NCI-H1436 treated with DMSO at 0.1 percent for 48 hours (cell line): ENCODE data around the gene PHEX.

Experiments used
- DNase-seq: peaks from one replicate; lab custom pipeline; 2025; lab: John Stamatoyannopoulos, UW

PHEX gene

DNA sequence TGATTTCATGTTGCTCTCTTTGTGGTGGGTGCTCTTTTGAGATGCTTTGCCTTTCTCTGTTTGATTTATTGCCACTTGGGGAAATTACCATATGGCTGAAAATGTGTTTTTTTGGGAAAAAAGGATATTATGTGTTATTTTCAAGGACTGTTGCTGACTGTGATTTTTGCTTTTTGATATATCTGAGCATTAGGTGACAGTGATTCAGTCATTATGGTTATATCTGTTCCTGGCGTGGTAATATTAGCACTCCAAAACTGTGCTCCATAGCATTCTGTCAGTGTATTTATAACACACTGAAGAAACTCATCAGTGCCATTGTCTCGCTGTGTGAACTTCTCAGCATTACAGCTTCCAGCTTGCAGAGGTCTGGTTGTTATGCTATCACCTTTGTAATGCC, 73.8 kb downstream of the PHEX start:
- no peak for DNase-seq

DNA sequence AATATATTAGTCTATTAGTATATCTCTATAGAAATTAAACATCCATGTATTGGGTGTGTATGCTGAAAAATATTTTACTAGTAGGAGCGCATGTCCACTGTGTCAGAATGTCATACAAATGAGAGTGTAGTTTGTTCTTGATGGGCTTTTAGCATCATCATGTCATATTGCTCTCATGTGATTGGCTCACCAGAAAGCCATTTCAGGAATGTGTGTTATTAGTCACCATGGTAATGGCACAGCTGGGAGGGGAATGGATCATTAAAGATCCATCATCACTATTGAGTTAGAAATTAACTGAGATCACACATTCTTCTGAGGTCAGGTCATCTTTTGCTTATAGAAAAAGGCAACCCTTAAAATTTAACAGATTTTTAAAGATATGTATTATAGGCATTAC, 77.3 kb downstream of the PHEX start:
- DNase-seq: no peak

DNA sequence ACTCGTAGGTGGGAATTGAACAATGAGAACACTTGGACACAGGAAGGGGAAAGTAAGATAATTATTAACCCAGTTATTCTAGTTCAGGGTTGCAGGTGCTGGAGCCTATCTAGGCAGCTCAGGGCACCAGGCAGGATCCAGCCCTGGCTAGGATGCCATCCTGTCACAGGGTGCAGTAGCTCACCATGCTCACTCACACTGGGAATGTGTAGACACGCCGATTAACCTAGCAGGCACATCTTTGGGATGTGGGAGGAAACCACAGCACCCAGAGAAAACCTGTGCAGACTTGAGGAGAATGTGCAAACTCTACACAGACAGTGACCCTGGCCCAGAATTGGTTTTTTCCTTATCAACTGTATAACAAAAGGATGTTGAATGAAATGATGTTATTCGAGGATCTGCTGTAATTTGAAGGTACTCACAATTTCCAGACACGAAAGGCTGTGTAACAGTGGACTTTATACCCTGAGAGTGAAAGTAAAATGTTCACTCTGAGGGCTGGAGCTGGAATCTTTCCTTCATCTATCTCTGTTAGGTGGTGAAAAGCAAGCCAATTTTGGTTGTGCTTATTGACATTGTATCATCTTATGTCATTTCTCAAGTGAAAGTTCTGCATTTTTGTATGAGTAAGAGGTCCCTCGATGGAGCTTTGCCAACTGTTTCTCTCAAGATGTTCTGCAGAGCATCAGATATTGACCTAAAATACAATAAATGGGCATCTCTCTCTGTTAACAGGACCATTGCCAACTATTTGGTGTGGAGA, 78.8 kb downstream of the PHEX start:
- no peak for DNase-seq

DNA sequence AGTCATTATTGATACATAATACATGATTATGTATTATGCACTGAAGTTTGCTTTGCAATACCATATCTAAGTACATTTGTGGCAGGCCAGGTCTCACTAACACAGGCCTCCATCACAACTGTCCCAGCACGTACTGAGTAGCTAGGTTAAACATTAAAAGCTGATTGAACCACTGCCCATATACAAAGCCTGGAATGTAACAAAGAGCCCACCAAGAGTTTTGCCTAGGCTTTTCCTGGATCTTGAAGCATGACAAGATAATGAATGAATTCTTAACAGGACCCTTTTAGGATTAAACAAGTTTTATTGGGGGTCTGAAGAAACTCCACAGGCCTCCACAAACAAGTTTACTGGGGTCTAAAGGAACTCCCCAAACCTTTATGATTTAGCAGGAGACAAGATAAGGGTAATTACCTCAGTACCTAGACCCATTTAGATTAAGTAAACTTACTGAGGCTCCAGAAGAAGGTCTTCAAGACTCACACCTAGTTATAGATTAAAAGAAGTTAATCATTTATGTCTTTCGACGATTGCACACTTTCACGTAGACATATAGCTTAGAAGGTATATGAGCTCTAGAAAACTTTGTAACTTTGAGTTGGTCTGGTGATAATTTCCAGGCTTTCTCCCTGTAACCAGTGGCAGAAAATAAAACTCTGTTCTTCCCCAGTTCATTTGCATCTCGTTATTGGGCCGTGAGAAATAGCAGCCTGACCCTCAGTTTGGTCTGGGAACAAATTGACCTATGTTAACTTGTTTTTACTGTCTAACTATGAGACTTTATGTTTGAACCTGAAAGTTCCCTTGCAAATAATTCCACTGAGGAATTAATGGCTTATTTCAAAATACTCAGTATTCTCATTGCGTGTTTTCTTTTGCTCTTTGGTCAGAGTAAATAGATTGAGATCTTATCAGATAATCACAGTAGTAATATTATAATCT, 84.8 kb downstream of the PHEX start:
- DNase-seq: no peak

DNA sequence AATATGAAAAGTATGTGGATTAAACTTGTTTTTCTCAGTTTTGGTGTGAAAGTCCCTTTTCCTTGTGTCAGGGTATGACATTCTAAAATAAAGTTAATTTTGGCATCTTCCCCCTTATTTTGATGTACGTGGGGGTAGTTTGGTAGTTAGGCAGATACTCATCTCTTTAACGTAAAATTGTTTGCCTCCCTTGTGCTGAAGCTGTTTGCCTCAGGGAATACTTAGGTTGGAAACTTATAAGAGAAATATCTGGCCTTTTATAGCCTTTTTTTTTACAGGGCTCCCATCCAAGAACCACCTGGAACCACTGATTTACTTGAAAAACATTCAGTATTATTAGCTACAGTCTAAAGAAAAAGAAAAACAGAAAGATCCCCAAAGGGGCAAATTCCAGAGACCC, 85.5 kb downstream of the PHEX start:
- no peak for DNase-seq

DNA sequence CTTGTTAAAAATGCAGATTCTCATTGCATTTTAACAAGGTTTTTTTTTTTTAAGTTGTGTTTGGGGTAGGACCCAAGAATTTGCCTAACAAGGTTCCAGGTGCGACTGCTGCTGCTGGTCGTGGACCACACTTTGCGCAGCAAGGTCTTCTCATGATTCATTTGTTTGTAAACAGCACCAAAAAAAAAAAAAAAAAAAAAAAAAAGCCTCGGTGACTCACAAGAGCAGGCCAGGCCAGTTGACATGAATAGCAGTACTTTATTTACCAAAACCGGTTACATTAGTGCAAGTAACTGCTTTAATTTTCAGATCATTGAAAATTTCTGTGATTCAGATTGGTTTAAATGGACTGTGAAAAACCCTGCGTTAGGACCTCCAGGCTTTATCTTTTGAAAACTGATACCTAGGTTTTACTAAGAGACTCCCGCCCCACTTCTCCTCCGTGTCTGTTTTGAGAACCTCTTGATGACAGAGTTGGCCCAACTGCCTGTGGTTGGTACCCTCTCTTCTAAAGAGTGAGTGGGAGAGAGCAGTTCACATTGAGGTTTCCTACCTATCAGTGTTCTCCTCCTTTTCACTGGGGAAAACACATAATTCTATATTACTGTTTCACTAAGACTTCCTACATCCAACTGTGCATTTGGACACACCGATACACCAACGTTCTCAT, 86.2 kb downstream of the PHEX start:
- DNase-seq: no peak

DNA sequence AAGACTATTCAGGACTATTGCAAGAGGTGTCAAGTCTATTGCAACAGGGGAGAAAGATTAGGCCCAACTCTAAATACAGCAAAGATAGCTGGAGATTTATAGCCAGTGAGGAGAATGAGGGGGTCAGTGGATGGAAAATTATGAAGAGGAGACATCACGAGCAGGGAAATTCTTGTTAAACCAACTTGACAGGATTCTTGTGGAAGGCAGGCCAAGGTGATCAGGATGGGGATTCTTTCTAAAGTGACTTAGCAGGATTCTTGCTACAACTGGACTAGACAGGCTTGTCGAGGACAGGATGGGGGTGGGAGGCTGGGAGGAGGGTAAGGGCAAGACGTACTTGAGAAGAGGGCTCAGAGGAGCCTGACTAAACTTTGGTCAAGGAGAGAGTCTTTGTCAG, 89.0 kb downstream of the PHEX start:
- DNase-seq: no peak

DNA sequence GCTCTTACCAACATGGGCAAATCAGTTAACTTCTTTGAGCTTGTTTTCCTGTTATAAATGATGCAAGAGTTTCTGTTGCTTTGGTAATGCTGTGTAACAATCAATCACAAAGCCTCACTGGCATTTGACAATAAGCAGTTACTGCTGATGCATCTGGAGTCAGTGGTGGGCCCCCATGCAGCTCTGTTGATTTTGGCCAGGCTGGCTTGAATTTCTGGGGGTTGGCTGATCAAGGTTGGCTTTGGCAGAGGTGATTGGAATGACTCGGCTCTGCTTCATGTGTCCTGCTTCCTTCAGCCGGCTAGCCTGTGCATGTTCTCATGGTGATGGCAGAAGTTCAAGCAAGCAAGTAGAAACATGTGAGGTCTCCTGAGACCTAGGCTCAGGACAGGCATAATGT, 90.4 kb downstream of the PHEX start:
- DNase-seq: no peak

DNA sequence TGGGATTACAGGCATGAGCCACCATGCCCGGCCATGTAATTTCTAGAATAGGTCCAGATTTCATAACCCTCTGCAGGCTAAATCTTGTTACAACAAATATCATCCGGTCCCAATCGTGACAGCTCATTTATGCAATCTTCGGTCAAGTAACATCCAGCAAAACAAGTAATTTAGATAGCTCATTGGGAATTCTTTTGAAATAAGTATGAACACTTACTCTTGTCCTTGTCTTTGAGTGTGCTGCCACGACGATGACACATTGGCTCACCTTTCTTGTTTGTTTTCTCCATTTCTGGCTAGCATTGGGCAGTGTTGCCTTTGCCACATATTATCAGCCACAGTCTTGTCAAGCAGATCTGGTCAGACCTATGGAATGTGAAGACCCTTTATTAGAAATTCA, 92.0 kb downstream of the PHEX start:
- DNase-seq: no peak

DNA sequence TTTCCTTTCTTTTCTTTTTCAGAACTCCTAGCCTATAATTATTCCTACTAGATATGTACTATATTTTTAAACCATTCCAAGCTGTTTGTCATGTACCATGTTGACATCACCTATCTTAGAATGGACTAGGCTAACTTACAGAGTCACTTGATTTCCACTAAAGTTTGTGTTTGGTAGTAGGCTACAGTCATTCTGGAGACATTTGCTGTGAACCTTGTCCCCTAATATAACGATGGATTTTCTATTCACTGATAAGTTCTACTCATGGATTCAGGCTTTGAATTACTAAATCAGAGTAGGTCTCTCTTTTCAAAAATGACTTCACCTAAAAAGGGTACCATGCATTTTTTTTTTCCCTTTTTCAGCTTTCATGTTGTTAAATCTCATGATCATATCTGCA, 93.4 kb downstream of the PHEX start:
- DNase-seq: no peak

DNA sequence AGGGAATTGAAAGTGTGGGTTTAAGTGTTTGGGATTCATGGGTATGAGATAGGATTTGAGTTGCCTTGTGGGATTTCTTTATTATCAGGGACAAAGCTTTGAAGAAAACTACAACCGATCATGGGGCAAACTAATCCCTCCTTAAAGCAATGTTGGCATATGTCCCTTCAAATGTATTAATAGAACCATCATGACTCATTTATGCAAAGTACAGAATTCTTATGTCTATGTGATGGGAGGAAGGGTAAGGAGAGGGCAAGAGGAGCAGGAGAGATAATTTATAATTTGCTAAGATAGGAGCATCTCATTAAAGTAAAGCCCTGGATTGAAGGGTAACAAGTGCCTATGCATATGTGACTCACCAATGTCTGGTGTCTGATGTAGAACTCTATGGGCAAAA, 94.2 kb downstream of the PHEX start:
- DNase-seq: no peak

DNA sequence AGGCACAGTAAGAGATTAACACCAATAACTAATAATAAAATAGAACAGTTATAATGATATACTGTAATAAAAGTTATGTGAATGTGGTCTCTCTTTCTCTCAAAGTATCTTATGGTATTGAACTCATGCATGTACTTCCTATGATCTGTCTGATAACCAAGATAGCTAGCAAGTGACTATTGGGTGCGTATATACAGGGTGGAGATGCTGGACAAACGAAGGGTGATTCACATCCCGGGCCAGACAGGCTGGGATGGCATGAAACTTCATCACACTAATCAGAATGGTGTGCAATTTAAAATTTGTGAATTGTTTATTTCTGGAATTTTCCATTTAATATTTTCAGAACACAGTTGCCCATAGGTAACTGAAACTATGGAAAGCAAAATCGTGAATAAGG, 96.8 kb downstream of the PHEX start:
- DNase-seq: no peak

DNA sequence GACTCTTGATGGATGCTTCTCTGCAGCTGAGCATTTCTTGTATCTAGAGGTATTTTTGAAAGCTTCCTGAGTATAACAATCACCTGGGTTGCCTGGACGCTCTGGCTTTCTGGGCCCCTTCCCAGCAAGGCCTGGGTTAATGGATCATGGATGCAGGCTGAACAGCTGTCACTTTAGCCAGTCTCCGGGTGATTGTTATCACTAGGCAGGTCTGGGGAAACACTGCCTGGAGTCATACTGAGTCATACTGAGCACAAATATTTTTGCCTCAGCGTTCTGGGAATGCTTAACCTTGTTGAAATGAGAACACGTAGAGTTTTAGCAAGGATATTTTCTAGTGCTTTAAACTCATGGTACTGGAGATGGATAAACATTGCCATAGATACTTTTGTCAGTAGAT, 102.6 kb downstream of the PHEX start:
- DNase-seq: no peak

DNA sequence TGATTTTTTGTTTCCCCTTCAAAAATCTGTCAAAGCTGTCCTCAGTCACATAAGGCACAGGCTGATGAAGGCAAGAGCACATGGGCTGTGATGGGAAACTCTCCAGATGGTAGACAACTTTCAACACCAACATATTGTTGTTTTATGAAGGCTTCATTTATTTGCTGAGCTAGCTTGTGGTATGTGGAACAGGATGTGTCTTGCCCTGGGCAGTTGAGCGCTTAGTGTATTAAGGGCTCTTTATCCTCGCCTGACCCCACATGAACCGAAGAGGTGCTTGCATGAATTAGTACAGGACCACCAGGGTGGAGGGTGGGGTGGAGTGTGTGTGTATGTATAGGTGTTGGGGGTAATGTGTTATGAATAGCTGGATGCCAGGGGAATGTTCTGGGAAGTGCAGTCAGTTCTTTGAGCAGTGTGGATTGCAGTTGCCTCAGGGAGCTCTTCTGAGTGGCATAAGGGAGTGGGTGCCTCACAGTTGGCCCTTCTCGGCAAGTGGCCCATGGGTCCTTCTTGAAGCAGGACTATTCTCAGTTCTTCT, 103.1 kb downstream of the PHEX start:
- no peak for DNase-seq

DNA sequence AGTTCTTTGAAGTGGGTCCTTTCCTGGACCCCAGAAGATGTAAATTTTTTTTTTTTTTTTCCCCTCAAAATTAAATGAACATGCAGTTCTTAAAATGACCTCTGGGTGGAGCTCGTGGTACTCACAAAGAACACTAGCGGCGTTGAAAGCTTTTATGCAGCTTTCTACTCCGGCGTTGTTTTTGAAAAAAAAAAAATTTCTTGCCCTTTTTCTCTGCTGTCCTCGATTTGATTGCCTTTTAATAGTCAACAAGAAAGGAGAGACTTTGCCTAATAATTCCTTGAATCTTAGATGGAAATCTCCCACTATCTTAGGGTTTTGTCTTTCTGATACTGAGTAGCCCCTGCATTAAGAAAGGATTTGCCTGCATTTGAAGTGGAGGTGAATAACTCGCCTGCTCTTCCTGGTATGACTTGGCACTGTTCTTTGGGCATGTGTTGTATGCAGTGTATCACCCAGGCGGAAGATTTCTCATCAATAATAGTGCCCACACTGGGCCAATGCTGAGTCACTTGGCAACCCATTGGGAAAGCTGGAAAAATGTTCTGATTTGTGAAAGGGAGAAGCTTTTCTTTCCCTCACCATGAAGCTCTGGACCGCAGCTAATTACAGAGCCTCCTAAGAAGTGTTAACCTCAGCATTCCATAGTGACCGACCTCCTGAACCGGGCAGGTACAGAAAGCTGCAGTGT, 104.0 kb downstream of the PHEX start:
- no peak for DNase-seq

DNA sequence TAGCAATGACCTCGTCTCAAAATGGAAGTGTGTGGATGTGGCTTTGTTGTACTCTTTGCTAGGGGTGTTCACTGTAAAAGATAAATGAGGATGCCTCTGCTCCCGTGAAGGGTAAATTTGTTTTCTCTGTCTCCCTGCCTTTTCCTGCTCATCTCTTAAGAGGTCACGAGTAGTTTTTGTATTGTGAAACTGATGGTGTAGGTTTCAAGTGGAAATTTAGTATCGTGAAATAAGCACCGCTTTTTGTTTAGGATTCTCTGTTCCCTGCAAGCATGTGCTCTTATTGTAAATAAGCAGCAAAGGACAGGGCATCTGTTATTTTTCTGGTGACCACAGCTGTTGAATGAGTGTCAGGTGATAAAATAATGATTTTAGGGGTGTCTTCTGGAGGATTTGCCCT, 104.6 kb downstream of the PHEX start:
- no peak for DNase-seq

DNA sequence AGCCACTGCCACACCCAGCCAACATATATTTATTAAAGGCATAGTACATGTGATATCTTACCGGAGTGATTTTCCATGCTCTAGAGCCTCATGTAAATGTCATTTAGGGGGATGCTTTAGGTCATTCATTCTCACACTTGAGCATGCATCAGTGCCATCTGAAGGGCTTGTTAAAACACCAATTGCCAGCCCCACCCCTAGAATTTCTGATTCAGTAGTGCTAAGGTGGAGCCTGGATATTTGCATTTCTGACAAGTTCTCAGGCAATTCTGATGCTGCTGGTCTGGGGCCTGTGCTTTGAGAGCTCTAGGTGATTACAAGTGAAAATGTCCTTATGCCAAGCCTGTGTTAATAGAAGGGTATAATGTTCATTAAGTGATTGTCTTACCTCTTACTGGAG, 107.7 kb downstream of the PHEX start:
- DNase-seq: no peak

DNA sequence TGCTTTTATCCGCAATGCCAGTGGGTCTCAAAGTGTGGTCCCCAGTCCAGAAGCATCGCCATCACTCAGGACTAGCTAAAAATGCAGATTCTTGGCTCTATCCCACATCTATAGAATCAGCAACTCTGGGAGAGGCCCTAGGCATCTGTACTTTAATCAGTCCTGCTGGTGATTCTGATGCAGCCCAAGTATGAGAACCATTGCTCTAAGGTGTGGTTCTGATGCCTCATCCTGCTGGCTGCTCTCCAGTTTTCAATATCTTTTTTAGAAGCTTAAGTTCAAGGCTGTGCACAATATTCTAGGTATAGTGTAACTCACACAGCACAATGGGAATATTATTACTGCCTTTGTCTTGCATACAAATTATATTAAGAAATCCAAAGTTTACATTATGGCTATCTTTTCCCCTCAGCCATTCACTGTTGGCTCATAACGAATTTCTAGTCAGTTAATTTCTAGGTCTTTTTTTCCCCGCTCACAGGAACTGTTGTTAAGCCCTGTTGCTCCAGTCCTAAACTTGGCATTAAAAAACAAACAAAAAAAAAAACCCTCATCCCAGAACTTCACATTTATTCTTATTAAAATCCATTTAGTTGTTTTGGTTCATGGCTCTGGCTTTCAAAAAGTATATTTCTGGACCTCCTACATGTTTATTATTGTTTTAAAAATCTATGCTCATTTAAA, 109.1 kb downstream of the PHEX start:
- no peak for DNase-seq

DNA sequence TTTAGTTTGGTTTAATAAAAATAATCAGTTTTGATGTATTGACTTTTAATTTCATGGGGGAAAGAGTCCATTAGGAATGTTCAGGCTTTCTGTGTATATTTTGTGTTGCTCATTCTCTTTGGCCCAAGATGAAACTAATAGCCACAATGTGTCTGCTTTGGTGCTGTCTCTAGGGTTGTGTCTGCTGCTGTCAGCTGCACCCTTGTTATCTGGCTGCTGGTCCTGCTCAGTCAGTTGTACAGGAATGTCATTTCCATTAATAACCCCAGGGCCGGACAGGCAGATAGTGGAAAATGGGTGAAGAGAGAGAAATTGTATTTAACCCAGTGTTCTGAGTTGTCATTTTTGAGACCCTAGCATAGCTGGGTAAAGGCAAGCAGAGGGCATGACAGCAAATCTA, 115.1 kb downstream of the PHEX start:
- DNase-seq: no peak

DNA sequence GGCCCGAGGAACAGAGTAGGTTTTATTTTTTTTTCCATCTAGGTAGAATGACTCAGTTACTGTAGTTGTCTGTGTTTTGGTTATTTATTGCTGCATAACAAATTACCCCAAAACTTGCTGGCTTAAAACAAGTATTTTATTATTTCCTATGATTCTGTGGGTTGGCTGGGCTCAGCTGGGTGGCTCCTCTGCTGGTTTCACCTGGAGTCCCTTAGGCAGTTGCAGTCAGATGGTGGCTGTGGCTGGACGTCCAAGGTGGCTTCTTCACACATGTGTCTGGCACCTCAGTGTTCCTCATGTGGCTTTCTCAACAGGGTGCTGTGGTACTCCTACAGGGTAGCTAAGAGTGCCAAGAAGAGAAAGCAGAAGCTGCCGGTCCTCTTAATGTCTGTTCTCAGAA, 115.8 kb downstream of the PHEX start:
- DNase-seq: no peak

DNA sequence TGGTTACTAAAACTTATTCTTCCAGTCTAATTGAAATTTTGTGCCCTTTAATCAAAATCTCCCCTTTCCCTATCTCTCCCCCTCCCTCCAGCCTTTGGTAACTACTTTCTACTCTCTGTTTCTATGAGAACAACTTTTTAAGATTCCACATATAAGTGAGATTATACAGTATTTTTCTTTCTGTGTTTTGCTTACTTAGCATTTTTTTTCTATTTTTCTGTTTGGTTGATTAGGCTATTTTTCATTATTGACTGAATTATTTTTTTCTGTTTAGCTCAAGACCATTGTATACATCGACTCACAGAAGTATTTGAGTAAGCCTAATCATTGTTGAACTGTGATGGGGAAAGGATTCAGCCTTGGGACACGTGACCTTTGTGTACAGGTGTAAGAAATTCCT, 116.4 kb downstream of the PHEX start:
- DNase-seq: no peak
